ENCODE measurements around the gene MEGF11.
A peak's percentile ranks its signal among the peaks of the same experiment; 100 is the strongest.

The MEGF11 gene

GRCh38 chr15:66080717-66081398 is 172.7 kb downstream of the MEGF11 start:
- DNase-seq, result no peak

- no peak for DNase-seq
Measured at GRCh38 chr15:66078929-66079275, 174.6 kb downstream of the MEGF11 start.

GRCh38 chr15:66078196-66078928 is 175.2 kb downstream of the MEGF11 start:
- peak; percentile 20 for DNase-seq

GRCh38 chr15:66077320-66077663 is 176.3 kb downstream of the MEGF11 start:
- DNase-seq, result no peak

- DNase-seq, result no peak
Measured at GRCh38 chr15:66076591-66077319, 176.8 kb downstream of the MEGF11 start.

- no peak for DNase-seq
Measured at GRCh38 chr15:66075947-66076346, 177.6 kb downstream of the MEGF11 start.

- DNase-seq, result no peak
Measured at GRCh38 chr15:66072616-66073361, 180.8 kb downstream of the MEGF11 start.

GRCh38 chr15:66071921-66072295 is 181.6 kb downstream of the MEGF11 start:
- DNase-seq, result no peak

GRCh38 chr15:66071160-66071920 is 182.2 kb downstream of the MEGF11 start:
- no peak for DNase-seq

GRCh38 chr15:66070220-66070934 is 183.2 kb downstream of the MEGF11 start:
- DNase-seq, result no peak

- no peak for DNase-seq
Measured at GRCh38 chr15:66069751-66070150, 183.8 kb downstream of the MEGF11 start.

GRCh38 chr15:66068801-66069200 is 184.7 kb downstream of the MEGF11 start:
- no peak for DNase-seq

GRCh38 chr15:66067687-66068086 is 185.9 kb downstream of the MEGF11 start:
- no peak for DNase-seq

GRCh38 chr15:66066481-66066880 is 187.1 kb downstream of the MEGF11 start:
- DNase-seq, result no peak

GRCh38 chr15:66066005-66066404 is 187.5 kb downstream of the MEGF11 start:
- no peak for DNase-seq

- DNase-seq, result no peak
Measured at GRCh38 chr15:66065325-66065724, 188.2 kb downstream of the MEGF11 start.

- DNase-seq, result no peak
Measured at GRCh38 chr15:66063147-66063546, 190.4 kb downstream of the MEGF11 start.

- DNase-seq, result no peak
Measured at GRCh38 chr15:66057089-66057488, 196.5 kb downstream of the MEGF11 start.

- no peak for DNase-seq
Measured at GRCh38 chr15:66053991-66054390, 199.6 kb downstream of the MEGF11 start.

GRCh38 chr15:66051833-66052232 is 201.7 kb downstream of the MEGF11 start:
- DNase-seq, result no peak

GRCh38 chr15:66050264-66050663 is 203.3 kb downstream of the MEGF11 start:
- DNase-seq, result no peak

GRCh38 chr15:66049353-66049752 is 204.2 kb downstream of the MEGF11 start:
- no peak for DNase-seq

Measured in NCI-H524 treated with DMSO at 0.1 percent for 48 hours (cell line).